ENCODE data around the gene TMEM221.

Gene TMEM221

GRCh38 chr19:17466487-17466850 is 18.0 kb upstream of the TMEM221 start:
- H3K9ac ChIP-seq (ENCODE audit: low read depth, low read length, poor library complexity, severe bottlenecking) = no peak overlapping the region
- H3K79me2 ChIP-seq (ENCODE audit: insufficient read depth, low read length) = no peaks in the 10 kb centered on the region

GRCh38 chr19:17460372-17461230 is 12.1 kb upstream of the TMEM221 start, which contains the start of gene NXNL1:
NXNL1 (minus strand) TSS chr19:17460926; CDS start chr19:17460869, 57 bp downstream.
- Histone ChIP-seq H3K9me3 (ENCODE audit: insufficient read depth, low read depth, low read length) (no peaks in the 10 kb centered on the region), H3K27me3 (ENCODE audit: insufficient read depth, low read length, poor library complexity, severe bottlenecking) (no peaks in the 10 kb centered on the region), H3K9me2 (replicated peaks; ENCODE audit: low read depth, low read length) (no peaks in the 10 kb centered on the region), H3K4me2 (ENCODE audit: low read depth, low read length, poor library complexity, severe bottlenecking) (no peak within 1 kb of the TSS), H3K4me1 (ENCODE audit: insufficient read depth, low read length, poor library complexity, severe bottlenecking) (no peaks in the 10 kb centered on the region), H3F3A (ENCODE audit: low read depth) (no peaks in the 10 kb centered on the region), H3K36me3 (ENCODE audit: insufficient read depth, low read length) (no peaks in the 10 kb centered on the region), H2AFZ (ENCODE audit: low read length) (no peak within 1 kb of the TSS), H3K79me2 (ENCODE audit: insufficient read depth, low read length) (no peaks in the 10 kb centered on the region), H4K20me1 (ENCODE audit: insufficient read depth, low read length, poor library complexity, severe bottlenecking) (no peaks in the 10 kb centered on the region), H3K4me3 (ENCODE audit: low read length, poor library complexity, severe bottlenecking) (no peak within 1 kb of the TSS), H3K9ac (ENCODE audit: low read depth, low read length, poor library complexity, severe bottlenecking) (no peak within 1 kb of the TSS)
- no peak for TF ChIP-seq CTCF (conservative IDR thresholded peaks at IDR 0.05; ENCODE audit: low read length)
- TF ChIP-seq EZH2phosphoT487 (IDR thresholded peaks at IDR 0.05; ENCODE audit: borderline replicate concordance) = no peak

More at GRCh38 chr19:17466487-17466850, 18.0 kb upstream of the TMEM221 start:
- Histone ChIP-seq H3K9me3 (ENCODE audit: insufficient read depth, low read depth, low read length) (no peaks in the 10 kb centered on the region), H3K9me2 (replicated peaks; ENCODE audit: low read depth, low read length) (no peaks in the 10 kb centered on the region), H3K36me3 (ENCODE audit: insufficient read depth, low read length) (no peaks in the 10 kb centered on the region), H3K4me3 (ENCODE audit: low read length, poor library complexity, severe bottlenecking) (no peak overlapping the region), H2AFZ (ENCODE audit: low read length) (no peak overlapping the region), H4K20me1 (ENCODE audit: insufficient read depth, low read length, poor library complexity, severe bottlenecking) (no peaks in the 10 kb centered on the region), H3F3A (ENCODE audit: low read depth) (no peaks in the 10 kb centered on the region), H3K27me3 (ENCODE audit: insufficient read depth, low read length, poor library complexity, severe bottlenecking) (no peaks in the 10 kb centered on the region), H3K4me2 (ENCODE audit: low read depth, low read length, poor library complexity, severe bottlenecking) (no peak overlapping the region), H3K4me1 (ENCODE audit: insufficient read depth, low read length, poor library complexity, severe bottlenecking) (peaks cover 12% of the 10 kb centered on the region)
- TF ChIP-seq EZH2phosphoT487 (IDR thresholded peaks at IDR 0.05; ENCODE audit: borderline replicate concordance) (no peak), CTCF (conservative IDR thresholded peaks at IDR 0.05; ENCODE audit: low read length) (no peak)

- Histone ChIP-seq H3K9me3 (ENCODE audit: insufficient read depth, low read depth, low read length) (no peaks in the 10 kb centered on the region), H3F3A (ENCODE audit: low read depth) (no peaks in the 10 kb centered on the region), H3K4me1 (ENCODE audit: insufficient read depth, low read length, poor library complexity, severe bottlenecking) (no peaks in the 10 kb centered on the region), H3K9me2 (replicated peaks; ENCODE audit: low read depth, low read length) (no peaks in the 10 kb centered on the region), H4K20me1 (ENCODE audit: insufficient read depth, low read length, poor library complexity, severe bottlenecking) (no peaks in the 10 kb centered on the region), H3K9ac (ENCODE audit: low read depth, low read length, poor library complexity, severe bottlenecking) (no peak overlapping the region), H3K27me3 (ENCODE audit: insufficient read depth, low read length, poor library complexity, severe bottlenecking) (no peaks in the 10 kb centered on the region), H3K4me2 (ENCODE audit: low read depth, low read length, poor library complexity, severe bottlenecking) (no peak overlapping the region), H3K4me3 (ENCODE audit: low read length, poor library complexity, severe bottlenecking) (no peak overlapping the region), H3K79me2 (ENCODE audit: insufficient read depth, low read length) (no peaks in the 10 kb centered on the region), H2AFZ (ENCODE audit: low read length) (no peak overlapping the region), H3K36me3 (ENCODE audit: insufficient read depth, low read length) (no peaks in the 10 kb centered on the region)
- TF ChIP-seq CTCF (conservative IDR thresholded peaks at IDR 0.05; ENCODE audit: low read length) (no peak), EZH2phosphoT487 (IDR thresholded peaks at IDR 0.05; ENCODE audit: borderline replicate concordance) (no peak)
Measured at GRCh38 chr19:17458970-17459369, 10.5 kb upstream of the TMEM221 start.
